HG02642 (cell line): ENCODE measurements around the gene SEMA5B.

Experiments
- ATAC-seq: cut with Tn5 transposase; IDR thresholded peaks from one replicate; pipeline ENCODE4 v1.9.1; 2021; ENCODE audit warnings: mild to moderate bottlenecking; ENCODE audit not compliant: unreplicated experiment, poor library complexity

The SEMA5B gene

DNA sequence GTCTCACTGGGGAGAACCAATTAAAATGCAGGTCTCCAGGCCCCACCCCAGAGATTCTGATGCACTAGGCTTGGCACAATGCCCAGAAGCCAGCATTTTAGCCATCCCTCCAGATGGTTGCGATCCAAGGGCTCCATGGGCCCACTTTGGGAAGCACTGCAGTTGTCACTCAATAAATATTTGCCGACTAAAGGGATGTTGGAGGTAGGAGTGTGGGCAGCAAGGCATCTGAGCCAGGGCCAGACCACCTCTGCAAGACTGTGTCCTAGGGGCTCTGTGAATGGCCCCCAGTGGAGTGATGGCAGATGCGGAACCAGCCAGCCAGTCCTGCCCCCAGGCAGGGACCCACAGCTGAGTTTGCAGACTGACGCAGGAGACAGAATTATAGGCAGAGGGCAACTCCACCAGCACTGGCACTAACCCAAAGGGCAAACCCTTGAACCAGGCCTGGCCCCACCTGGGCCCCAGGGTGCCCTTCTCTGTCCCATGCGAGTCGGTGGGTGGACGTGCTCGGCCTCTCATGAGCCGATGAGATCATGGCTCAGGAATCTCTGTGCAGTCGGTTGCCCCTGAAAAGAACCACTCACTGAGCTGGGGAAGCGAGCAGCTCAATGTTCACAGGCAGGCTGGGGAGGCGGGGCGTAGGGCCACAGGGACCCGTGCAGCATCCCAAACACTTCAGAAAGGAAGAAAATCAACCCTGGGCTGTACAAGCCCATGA is 49.7 kb downstream of the SEMA5B start:
- ATAC-seq, result no peak

DNA sequence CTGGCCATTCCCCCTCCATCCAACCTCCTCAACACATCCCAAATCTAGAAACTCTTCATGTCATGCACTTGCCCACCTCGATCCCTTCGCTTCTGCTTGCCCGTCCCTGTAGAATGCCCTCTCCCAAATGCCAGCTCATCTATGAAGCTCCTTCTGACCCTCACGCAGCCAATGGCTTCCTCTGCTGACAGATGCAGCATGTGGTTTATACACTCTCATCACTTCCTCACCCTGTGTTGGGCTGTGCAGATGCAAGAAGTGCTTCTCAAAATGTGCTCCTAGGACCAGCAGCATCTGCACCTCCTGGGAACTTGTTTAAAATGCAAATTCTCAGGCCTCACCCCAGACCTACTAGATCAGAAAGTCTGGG is 51.7 kb downstream of the SEMA5B start:
- peak; percentile 33 for ATAC-seq

DNA sequence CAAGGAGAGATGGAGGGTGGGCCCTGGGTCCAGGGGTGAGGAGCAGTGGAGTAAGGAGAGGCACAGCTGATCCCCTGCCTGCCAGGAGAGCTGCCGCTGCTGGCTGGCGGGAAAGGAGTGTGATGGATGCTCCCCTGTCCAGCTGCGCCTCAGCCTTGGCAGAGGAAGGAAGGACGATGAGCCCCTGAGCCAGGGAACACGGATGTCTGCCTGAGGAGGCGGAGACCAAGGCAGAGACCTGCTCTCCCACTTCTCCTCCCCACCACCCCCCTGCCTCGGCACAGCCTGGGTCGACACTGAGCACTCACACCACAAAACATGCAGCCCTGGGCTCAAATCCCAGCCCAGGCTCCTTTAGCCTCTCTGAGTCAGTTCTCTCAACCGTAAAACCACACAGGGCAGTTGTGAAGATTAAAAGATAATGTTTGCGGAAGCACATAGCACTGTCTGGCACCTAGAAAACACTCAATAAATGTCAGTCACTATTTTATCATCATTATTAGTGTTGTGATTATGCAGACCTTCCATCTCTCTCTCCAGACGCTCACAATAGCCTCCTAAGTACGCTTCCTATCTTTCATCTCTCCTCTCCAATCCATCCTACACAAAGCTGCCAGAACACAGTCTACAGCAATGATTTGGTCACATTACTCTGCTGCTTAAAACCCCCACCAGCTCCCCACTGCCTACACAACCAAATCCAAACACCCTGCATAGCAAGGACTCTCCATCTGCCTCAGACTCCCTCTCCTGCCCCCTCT is 52.2 kb downstream of the SEMA5B start:
- ATAC-seq, result peak; percentile 54

DNA sequence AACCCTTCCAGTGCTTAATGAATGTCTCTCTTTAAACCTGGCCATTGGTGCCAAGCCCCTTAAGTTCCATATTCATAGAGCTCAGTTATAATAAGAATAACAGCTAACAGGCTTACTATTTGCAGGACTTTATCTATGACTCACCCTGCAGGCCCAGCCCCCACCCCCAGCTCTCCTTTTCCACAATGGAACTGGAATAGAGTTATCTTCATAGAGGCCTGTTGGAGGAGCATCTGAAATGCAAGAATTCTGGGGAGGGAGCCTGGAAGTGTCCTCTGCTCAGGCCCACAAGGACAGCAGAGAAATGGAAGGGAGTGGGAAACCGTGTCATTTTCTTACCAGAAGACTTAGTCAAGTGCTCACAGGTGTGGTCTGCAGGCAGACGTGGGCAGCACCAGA is 52.8 kb downstream of the SEMA5B start:
- ATAC-seq, result peak; percentile 16

DNA sequence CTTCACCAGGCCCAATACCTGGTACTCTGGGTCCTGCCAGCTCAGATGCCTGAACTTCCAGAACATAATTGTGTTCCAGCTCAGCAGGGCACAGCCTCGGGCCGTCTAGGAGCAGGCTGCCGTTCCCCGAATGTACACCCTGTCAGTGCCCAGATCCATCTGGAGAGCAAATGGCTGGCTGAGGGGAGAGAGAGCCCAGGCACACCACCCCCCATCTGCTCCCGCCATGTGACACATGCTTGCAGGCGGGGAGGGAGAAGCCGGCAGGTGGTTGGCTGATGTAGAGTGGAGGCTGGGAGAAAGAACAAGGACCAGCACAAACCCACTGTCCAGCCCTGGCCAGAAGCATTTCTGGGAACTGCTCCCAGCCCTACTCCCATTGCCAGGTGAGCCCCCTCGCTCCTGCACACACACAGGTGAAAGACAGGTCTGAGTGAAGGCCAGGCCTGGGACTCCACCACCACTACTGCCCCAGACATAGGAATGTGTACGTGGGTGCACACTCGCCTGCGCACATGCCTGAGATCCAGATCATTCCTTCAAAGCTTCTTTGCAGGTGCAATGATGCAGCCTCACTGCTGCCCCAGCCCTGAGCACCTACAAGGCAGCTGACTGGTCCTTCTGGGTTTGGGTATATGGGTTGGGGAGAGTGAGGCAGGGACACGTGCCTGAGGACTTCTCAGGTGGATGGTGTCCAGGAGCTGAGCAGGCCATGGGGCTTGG is 53.5 kb downstream of the SEMA5B start:
- ATAC-seq, result no peak

- ATAC-seq, result no peak
Measured at GRCh38 chr3:122972141-122972540, 55.4 kb downstream of the SEMA5B start.

DNA sequence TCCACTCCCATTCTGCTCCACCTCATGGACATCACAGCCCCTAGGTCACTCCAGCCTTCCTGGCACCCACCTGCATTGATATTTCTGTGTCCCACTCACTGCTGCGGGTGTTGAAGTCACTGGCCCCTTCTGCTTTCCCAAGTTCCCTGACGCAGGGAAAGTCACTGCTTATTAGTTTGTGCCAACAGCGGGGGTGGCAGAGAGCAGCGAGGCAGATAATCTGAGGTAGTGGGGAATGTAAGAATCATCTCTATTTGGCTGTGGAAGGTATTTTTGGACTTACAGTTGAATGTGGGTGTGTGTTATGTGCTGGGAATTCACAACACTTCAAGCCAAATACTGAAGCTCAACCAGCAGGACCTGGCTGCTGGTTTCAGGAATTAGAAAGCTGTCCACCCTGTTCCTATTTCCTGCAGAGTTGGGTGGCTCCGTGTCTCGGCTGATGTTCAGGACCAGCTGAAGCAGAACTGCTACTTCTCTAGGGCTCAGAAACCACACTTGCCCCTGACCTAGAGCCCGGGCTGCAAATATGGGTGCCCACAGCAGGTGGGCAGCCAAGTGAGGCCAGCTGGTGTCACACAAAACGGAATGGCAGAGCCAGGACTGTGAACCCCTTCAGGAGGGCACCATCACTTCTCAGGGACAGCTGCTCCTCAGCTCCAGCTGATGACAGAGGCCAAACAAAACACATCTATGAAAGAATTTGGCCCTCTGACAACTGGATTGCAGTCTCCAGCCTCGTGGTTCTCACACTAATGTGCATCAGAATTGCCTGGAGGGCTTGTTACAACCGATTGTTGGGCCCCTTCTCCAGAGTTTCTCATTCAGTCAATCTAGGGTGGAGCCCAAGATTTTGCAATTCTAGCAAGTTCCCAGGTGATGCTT is 57.7 kb downstream of the SEMA5B start:
- no peak for ATAC-seq

- ATAC-seq, result no peak
Measured at GRCh38 chr3:122967765-122968164, 59.8 kb downstream of the SEMA5B start.

GRCh38 chr3:122967356-122967755 is 60.2 kb downstream of the SEMA5B start:
- ATAC-seq, result no peak

DNA sequence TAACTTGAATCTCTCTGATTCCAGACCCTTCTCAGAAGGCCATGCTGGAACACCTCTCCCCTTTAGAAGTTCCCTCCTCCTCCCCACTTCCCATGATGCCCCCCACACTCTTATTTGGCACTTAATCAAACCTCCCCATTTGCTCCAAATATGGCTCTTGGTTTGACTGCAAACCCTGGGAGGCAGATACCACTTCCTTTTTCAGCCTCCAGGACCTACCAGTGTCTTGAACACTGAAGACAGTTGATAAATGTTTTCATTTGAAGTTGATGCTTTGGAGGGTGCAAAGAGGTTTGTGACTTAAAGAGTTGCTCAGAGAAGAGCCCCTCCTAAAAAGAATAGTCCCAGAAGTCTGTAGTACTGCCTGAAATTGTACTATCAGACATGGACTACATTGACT is 61.5 kb downstream of the SEMA5B start:
- no peak for ATAC-seq

DNA sequence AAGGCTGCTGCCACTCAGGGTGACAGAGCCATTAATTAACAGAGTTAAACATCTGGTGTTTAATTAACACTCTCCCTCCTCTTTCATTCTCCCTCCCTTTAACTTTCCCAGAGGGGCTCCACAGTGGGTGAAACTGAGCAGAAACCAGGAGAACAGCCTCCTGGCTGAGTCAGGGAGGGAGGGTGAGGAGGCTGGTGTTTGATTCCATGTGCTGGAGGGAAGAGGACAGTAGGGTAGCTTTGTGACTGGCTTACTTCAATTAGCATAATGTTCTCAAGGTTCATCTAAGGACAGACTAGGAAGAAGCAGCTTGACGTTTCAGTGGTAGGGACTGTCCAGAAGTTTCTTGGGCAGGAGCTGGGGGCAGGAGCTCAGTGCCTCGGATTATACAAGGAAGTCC is 62.8 kb downstream of the SEMA5B start:
- ATAC-seq, result no peak

- no peak for ATAC-seq
Measured at GRCh38 chr3:122962149-122962548, 65.4 kb downstream of the SEMA5B start.

DNA sequence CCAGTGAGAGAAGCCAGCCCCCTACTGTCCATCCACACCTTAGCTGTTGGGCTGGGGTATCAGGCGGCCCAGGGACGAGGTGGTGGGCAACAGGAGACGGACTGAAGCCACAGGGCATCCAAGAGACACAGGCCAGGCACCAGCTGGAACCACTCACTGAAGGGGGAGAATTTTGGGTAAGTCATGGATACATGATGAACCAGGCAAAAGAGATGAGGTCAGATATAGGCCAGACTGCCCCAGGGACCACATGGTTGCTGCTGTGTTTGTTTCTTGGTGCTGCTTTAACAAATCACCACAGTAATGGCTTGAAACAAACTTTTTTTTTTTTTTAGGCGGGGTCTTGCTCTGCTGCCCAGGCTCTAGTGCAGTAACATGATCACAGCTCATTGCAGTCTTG is 66.4 kb downstream of the SEMA5B start:
- no peak for ATAC-seq

- no peak for ATAC-seq
Measured at GRCh38 chr3:122960652-122961051, 66.9 kb downstream of the SEMA5B start.

DNA sequence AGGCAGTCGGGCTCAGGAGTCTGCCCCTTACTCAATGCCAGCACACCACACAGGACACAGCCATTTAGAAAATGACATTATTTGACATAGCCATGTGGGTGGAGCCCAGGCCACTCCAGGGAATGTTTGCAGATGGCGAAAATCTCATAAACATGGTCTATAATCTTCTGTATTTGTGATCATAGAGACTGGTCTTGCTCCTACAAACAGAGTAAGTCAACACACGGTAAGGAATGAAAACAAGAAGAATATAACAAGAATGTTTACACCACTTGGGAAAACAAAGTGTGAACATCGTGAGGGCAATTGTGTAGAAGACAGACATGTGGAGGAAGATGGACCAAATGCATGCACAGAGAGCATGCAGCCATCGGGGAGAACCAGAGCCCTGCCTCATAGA is 68.2 kb downstream of the SEMA5B start:
- no peak for ATAC-seq

GRCh38 chr3:122957707-122958689 is 69.6 kb downstream of the SEMA5B start:
- ATAC-seq, result no peak

DNA sequence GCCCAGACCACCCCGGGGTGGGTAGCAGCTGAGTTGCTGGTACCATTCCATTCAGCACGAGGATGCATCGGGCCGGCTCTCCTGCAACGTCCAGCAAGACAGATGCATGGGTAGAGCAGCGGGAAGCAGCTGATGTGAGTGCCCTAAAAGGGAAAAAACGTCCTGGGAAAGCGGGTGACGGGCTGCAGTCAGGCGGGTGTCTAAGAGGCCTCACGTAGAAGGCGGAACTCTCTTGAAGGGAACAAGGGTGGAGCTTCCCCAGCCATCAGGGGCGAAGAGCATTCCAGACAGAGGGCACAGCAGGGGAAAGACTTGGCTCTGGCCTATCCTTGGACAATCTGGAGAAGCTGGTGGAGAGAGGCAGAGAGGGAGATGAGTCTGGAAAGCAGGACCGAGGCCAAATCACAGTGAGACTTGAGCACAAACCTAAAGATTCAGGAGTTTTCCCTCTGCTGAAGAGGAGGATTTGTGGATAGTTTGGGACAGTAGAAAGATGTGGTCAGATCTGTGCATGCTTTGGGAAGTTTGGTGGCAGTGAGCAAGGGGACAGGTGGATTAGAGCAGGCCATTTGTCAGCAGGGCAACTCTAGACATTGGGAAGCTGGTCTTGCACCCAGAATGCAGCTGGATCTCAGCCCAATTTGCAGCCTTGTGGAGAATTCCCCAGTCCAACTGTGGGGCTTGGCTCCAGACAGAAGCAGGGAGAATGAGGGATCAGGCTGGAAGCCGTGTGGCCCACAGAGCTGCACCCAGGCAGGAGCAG is 70.7 kb downstream of the SEMA5B start:
- ATAC-seq, result no peak

- no peak for ATAC-seq
Measured at GRCh38 chr3:122955916-122956692, 71.5 kb downstream of the SEMA5B start.
